Colonic mucosa (tissue), 4 donors: ENCODE measurements around the gene LRRC15. TPM values are rescaled to one million over a fixed set of nuclear protein-coding genes. Genes with fewer than 3 reads are reported as not detected.

Experiments used
- DNase-seq: peaks from one replicate; pipeline ENCODE4 v3.0.0-alpha.2; 2020
- H3K27ac ChIP-seq: fragments of 200-600 bp; one replicate; pipeline ENCODE4 v1.8.0; 2021
- H3K27me3 ChIP-seq: fragments of 200-600 bp; one replicate; pipeline ENCODE4 v1.8.0; 2021
- H3K36me3 ChIP-seq: fragments of 200-600 bp; one replicate; pipeline ENCODE4 v1.8.0; 2021
- H3K4me1 ChIP-seq: fragments of 200-600 bp; one replicate; pipeline ENCODE4 v1.8.0; 2021; ENCODE audit warnings: mild to moderate bottlenecking
- H3K4me3 ChIP-seq: fragments of 200-600 bp; one replicate; pipeline ENCODE4 v1.8.0; 2021
- H3K9ac ChIP-seq, 2 donors: one replicate each; pipeline ENCODE4 v1.7.0; 2013; ENCODE audit warnings: control low read depth in 2 of 2, low read depth in 2 of 2, low read length in 2 of 2
- H3K9me3 ChIP-seq: fragments of 200-600 bp; one replicate; pipeline ENCODE4 v1.8.0; 2021
- CTCF ChIP-seq: fragments of 200-600 bp; IDR thresholded peaks from one replicate; pipeline ENCODE4 v1.8.0; 2022; ENCODE audit warnings: antibody characterized with exemption, mild to moderate bottlenecking
- intact Hi-C: fragments of 100-400 bp; cut with DNase I; formaldehyde crosslinking; loops from one replicate; pipeline ENCODE4 v1.14.1; 2022
- total RNA-seq, 2 donors: library from RNA; stranded (reverse); fragmentation: NEBNext Ultra II Directional in 1 of 2; extraction: Animal tissue kit (Norgen Biotek cat#: 25700) in 1 of 2; gene quantifications; one replicate each; pipeline ENCODE4 v1.2.1, GENCODE V29; 2021
- donor health status: healthy.
- donor health status: DM: no; HTN: no; CAD: no.
- donor health status: DM: no; HTN: no; CAD: no.

The LRRC15 gene
- total RNA-seq, 2 donors from 2014 or later = 0.32 to 0.89 TPM

GRCh38 chr3:194326968-194327217 is 42.6 kb downstream of the LRRC15 start:
- no peak overlapping the region for H3K27ac ChIP-seq
- no peak overlapping the region for H3K4me3 ChIP-seq
- no peak overlapping the region for H3K9ac ChIP-seq
- no peaks in the 10 kb centered on the region for H3K27me3 ChIP-seq
- TF ChIP-seq CTCF = no peak
- no peaks in the 10 kb centered on the region for H3K36me3 ChIP-seq
- peaks cover 7% of the 10 kb centered on the region for H3K4me1 ChIP-seq
- no peaks in the 10 kb centered on the region for H3K9me3 ChIP-seq
- intact Hi-C loops = no loop called here
- no peak for DNase-seq

GRCh38 chr3:194326192-194326967 is 43.2 kb downstream of the LRRC15 start:
- intact Hi-C loops = no loop called here
- H3K36me3 ChIP-seq = no peaks in the 10 kb centered on the region
- no peak for DNase-seq
- peaks cover 7% of the 10 kb centered on the region for H3K4me1 ChIP-seq
- no peak overlapping the region for H3K9ac ChIP-seq
- no peaks in the 10 kb centered on the region for H3K9me3 ChIP-seq
- no peak overlapping the region for H3K4me3 ChIP-seq
- no peak overlapping the region for H3K27ac ChIP-seq
- no peak for TF ChIP-seq CTCF
- no peaks in the 10 kb centered on the region for H3K27me3 ChIP-seq

GRCh38 chr3:194325424-194326153 is 44.0 kb downstream of the LRRC15 start:
- H3K4me1 ChIP-seq = peaks cover 7% of the 10 kb centered on the region
- no peak overlapping the region for H3K4me3 ChIP-seq
- intact Hi-C loops = no loop called here
- H3K27ac ChIP-seq = no peak overlapping the region
- no peak overlapping the region for H3K9ac ChIP-seq
- no peak for TF ChIP-seq CTCF
- no peaks in the 10 kb centered on the region for H3K9me3 ChIP-seq
- no peak for DNase-seq
- no peaks in the 10 kb centered on the region for H3K36me3 ChIP-seq
- H3K27me3 ChIP-seq = no peaks in the 10 kb centered on the region

GRCh38 chr3:194324823-194325327 is 44.7 kb downstream of the LRRC15 start:
- Histone ChIP-seq H3K36me3 (no peaks in the 10 kb centered on the region), H3K27me3 (no peaks in the 10 kb centered on the region), H3K9me3 (no peaks in the 10 kb centered on the region), H3K4me3 (no peak overlapping the region), H3K27ac (no peak overlapping the region), H3K9ac (no peak overlapping the region), H3K4me1 (peaks cover 7% of the 10 kb centered on the region)
- no peak for TF ChIP-seq CTCF
- DNase-seq = no peak
- intact Hi-C loops = no loop called here

GRCh38 chr3:194323785-194324735 is 45.5 kb downstream of the LRRC15 start:
- H3K27ac ChIP-seq = no peak overlapping the region
- H3K9me3 ChIP-seq = no peaks in the 10 kb centered on the region
- H3K36me3 ChIP-seq = no peaks in the 10 kb centered on the region
- H3K27me3 ChIP-seq = no peaks in the 10 kb centered on the region
- peaks cover 7% of the 10 kb centered on the region for H3K4me1 ChIP-seq
- DNase-seq = peak; percentile 57
- intact Hi-C loops = no loop called here
- no peak for TF ChIP-seq CTCF
- H3K4me3 ChIP-seq = peak overlapping the region; percentile 23
- peak overlapping the region in 1 of 2 donors; percentile 27 for H3K9ac ChIP-seq
